HEK293 (cell line): ENCODE measurements around the gene SYNJ2.

Source experiments
- CTCF ChIA-PET: fragments of 350-600 bp; formaldehyde crosslinking; extraction: SDS; loops from one replicate; lab custom pipeline; 2021; ENCODE audit warnings: antibody characterized with exemption; lab: Yijun Ruan, JAX
- POLR2A ChIA-PET: fragments of 300-600 bp; formaldehyde crosslinking; extraction: SDS; loops from one replicate; lab custom pipeline; 2020; ENCODE audit warnings: antibody characterized with exemption, inconsistent platforms; lab: Yijun Ruan, JAX
- H3K27ac ChIP-seq: fragments of 200-500 bp; sonication (Bioruptor generic); 2 replicates; pipeline ENCODE4 v1.5.1; 2014; ENCODE audit warnings: low read depth, low read length, control low read depth, inconsistent platforms; ENCODE audit errors: extremely low read depth
- H3K36me3 ChIP-seq, 2 experiments: fragments of 200-500 bp in 1 of 2; sonication (Bioruptor generic) in 1 of 2; 1 replicate in 1 of 2; 2 replicates in 1 of 2; pipeline ENCODE4 v1.5.1; 2014 to 2017; ENCODE audit warnings: inconsistent platforms in 2 of 2, low read length in 2 of 2; ENCODE audit not compliant: control insufficient read depth in 2 of 2, insufficient read depth in 1 of 2
- H3K4me1 ChIP-seq: fragments of 200-500 bp; sonication (Bioruptor generic); 2 replicates; pipeline ENCODE4 v1.5.1; 2014; ENCODE audit warnings: mild to moderate bottlenecking, low read length, inconsistent platforms; ENCODE audit not compliant: control insufficient read depth, insufficient read depth
- H3K4me3 ChIP-seq: 2 replicates; pipeline ENCODE4 v1.5.1; 2011; ENCODE audit warnings: low read depth, mild to moderate bottlenecking, control low read depth, low read length, moderate library complexity
- H3K9me3 ChIP-seq: fragments of 200-500 bp; sonication (Bioruptor generic); 2 replicates; pipeline ENCODE4 v1.5.1; 2014; ENCODE audit warnings: low read depth, low read length, inconsistent platforms; ENCODE audit not compliant: control insufficient read depth, insufficient read depth
- BCL11B ChIP-seq: fragments of 450-650 bp; formaldehyde crosslinking; IDR thresholded peaks from 2 replicates; pipeline ENCODE4 v1.5.1; 2016; ENCODE audit warnings: low read depth, missing biosample characterization, missing genetic modification characterization
- EGR2 ChIP-seq: fragments of 450-650 bp; formaldehyde crosslinking; IDR thresholded peaks from 2 replicates; pipeline ENCODE4 v1.5.1; 2016; ENCODE audit warnings: low read depth, missing biosample characterization, missing genetic modification characterization
- GLI2 ChIP-seq: fragments of 450-650 bp; formaldehyde crosslinking; IDR thresholded peaks from 2 replicates; pipeline ENCODE4; 2017; ENCODE audit warnings: missing biosample characterization, missing genetic modification characterization, low read depth, borderline replicate concordance
- KLF7 ChIP-seq: fragments of 450-650 bp; formaldehyde crosslinking; IDR thresholded peaks from 2 replicates; pipeline ENCODE4 v1.5.1; 2016; ENCODE audit warnings: missing biosample characterization, missing genetic modification characterization, borderline replicate concordance
- MZF1 ChIP-seq: fragments of 450-650 bp; formaldehyde crosslinking; IDR thresholded peaks from 2 replicates; pipeline ENCODE4 v1.5.1; 2017; ENCODE audit warnings: missing biosample characterization, missing genetic modification characterization, borderline replicate concordance
- TCF7L2 ChIP-seq: IDR thresholded peaks from 2 replicates; pipeline ENCODE4 v1.6.1; 2011; ENCODE audit warnings: low read depth, mild to moderate bottlenecking, inconsistent platforms, low read length, moderate library complexity, borderline replicate concordance
- TRIM28 ChIP-seq: IDR thresholded peaks from 2 replicates; pipeline ENCODE4 v1.6.1; 2011; ENCODE audit warnings: low read length, control low read depth, borderline replicate concordance
- YY2 ChIP-seq: fragments of 450-650 bp; formaldehyde crosslinking; IDR thresholded peaks from 2 replicates; pipeline ENCODE4 v1.5.1; 2016; ENCODE audit warnings: missing biosample characterization, missing genetic modification characterization
- ZNF146 ChIP-seq: fragments of 450-650 bp; formaldehyde crosslinking; IDR thresholded peaks from 2 replicates; pipeline ENCODE4 v1.5.1; 2016; ENCODE audit warnings: missing biosample characterization, missing genetic modification characterization
- ZNF174 ChIP-seq: fragments of 450-650 bp; formaldehyde crosslinking; IDR thresholded peaks from 2 replicates; pipeline ENCODE4 v1.5.0; 2017; ENCODE audit warnings: missing biosample characterization, mild to moderate bottlenecking, missing genetic modification characterization
- ZNF248 ChIP-seq: fragments of 450-650 bp; formaldehyde crosslinking; IDR thresholded peaks from 2 replicates; pipeline ENCODE4 v1.5.1; 2017; ENCODE audit warnings: missing biosample characterization, missing genetic modification characterization
- ZNF280C ChIP-seq: fragments of 450-650 bp; formaldehyde crosslinking; IDR thresholded peaks from 2 replicates; pipeline ENCODE4 v1.5.1; 2016; ENCODE audit warnings: missing biosample characterization, missing genetic modification characterization
- ZNF324 ChIP-seq: fragments of 450-650 bp; formaldehyde crosslinking; IDR thresholded peaks from 2 replicates; pipeline ENCODE4 v1.5.1; 2016; ENCODE audit warnings: missing biosample characterization, missing genetic modification characterization
- ZNF341 ChIP-seq: fragments of 450-650 bp; formaldehyde crosslinking; IDR thresholded peaks from 2 replicates; pipeline ENCODE4; 2016; ENCODE audit warnings: low read depth, missing biosample characterization, missing genetic modification characterization
- ZNF548 ChIP-seq: fragments of 450-650 bp; formaldehyde crosslinking; IDR thresholded peaks from 2 replicates; pipeline ENCODE4 v1.5.1; 2016; ENCODE audit warnings: missing biosample characterization, missing genetic modification characterization
- ZNF561 ChIP-seq: fragments of 450-650 bp; IDR thresholded peaks from 2 replicates; pipeline ENCODE4 v1.5.1; 2018; ENCODE audit warnings: missing biosample characterization, missing genetic modification characterization, borderline replicate concordance
- ZNF571 ChIP-seq: fragments of 450-650 bp; formaldehyde crosslinking; IDR thresholded peaks from 2 replicates; pipeline ENCODE4 v1.5.0; 2017; ENCODE audit warnings: missing biosample characterization, missing genetic modification characterization
- ZNF768 ChIP-seq: fragments of 450-650 bp; formaldehyde crosslinking; IDR thresholded peaks from 2 replicates; pipeline ENCODE4 v1.5.1; 2018; ENCODE audit warnings: missing biosample characterization, mild to moderate bottlenecking, missing genetic modification characterization
- ZSCAN18 ChIP-seq: fragments of 450-650 bp; formaldehyde crosslinking; IDR thresholded peaks from 2 replicates; pipeline ENCODE4 v1.5.1; 2016; ENCODE audit warnings: missing biosample characterization, missing genetic modification characterization

The SYNJ2 gene

GRCh38 chr6:157959451-157960227 lies 22.0 kb upstream of the SYNJ2 start:
- Histone ChIP-seq H3K27ac (no peak overlapping the region), H3K4me1 (no peaks in the 10 kb centered on the region), H3K4me3 (no peak overlapping the region), H3K9me3 (no peaks in the 10 kb centered on the region), H3K36me3 (no peaks in the 10 kb centered on the region)
- TF ChIP-seq TCF7L2 = no peak
- no peak for TF ChIP-seq ZSCAN18 (tag by site-specific recombination)
- TF ChIP-seq MZF1 (tag by site-specific recombination) = no peak
- TF ChIP-seq ZNF248 (tag by site-specific recombination) = peak; percentile 93
- TF ChIP-seq GLI2 (tag by site-specific recombination) = no peak
- POLR2A ChIA-PET = no interaction called here
- CTCF ChIA-PET = interaction anchor here (0.6 to 1.3 kb wide), 2 partner anchors 17 to 777 kb away, joined by 3 read pairs; no protein-coding TSS in a partner anchor

- Histone ChIP-seq H3K27ac (no peak overlapping the region), H3K4me1 (no peaks in the 10 kb centered on the region), H3K36me3 (no peaks in the 10 kb centered on the region), H3K9me3 (no peaks in the 10 kb centered on the region), H3K4me3 (no peak overlapping the region)
- ChIA-PET CTCF (interaction anchor here (0.6 to 0.9 kb wide), 2 partner anchors 19 kb away, joined by 4 to 5 read pairs; no protein-coding TSS in a partner anchor), POLR2A (no interaction called here)
- TF ChIP-seq BCL11B (no peak), EGR2 (no peak), TRIM28 (no peak), KLF7 (tag by site-specific recombination) (no peak), ZNF341 (tag by site-specific recombination) (no peak), ZNF146 (tag by site-specific recombination) (no peak), ZNF324 (tag by site-specific recombination) (no peak), ZNF280C (tag by site-specific recombination) (no peak), ZNF174 (no peak), YY2 (tag by site-specific recombination) (no peak), ZNF561 (no peak), ZNF768 (no peak), ZNF571 (tag by site-specific recombination) (no peak), ZNF548 (tag by site-specific recombination) (no peak)
Observed at GRCh38 chr6:157961153-157961831, 20.4 kb upstream of the SYNJ2 start.
